Measurements from ENCODE around the gene C1QL2. TPM values are rescaled to one million over a fixed set of nuclear protein-coding genes. Genes with fewer than 3 reads are reported as not detected.

C1QL2 gene
- total and polyA plus RNA-seq, 12 donors: not detected

DNA sequence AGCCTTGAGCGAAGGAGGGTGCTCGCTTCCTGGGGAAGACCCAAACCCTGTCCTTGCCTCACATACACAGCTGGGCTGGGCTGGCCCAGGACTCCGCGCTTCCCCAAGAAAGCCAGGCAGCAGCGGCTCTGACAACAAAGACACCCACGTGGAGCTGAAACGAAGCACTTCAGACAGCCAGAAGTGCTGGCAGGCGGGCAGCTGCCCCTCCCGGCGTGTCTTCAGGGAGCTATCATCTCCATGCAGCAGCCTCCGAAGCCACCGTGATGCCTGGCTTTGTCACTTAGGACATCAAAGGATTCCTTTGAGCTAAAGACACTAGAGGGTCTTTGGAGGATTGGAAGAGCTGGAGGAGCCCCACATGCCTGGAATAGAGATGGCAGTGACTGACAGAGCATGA is 35.2 kb downstream of the C1QL2 start:
- Histone ChIP-seq H3K4me1 (replicated peaks in 1 of 2) (peaks cover 0 to 9% of the 10 kb centered on the region in 2 donors), H3K27me3 (peaks cover 14% of the 10 kb centered on the region), H3K4me3 (no peak overlapping the region), H3K27ac (no peak overlapping the region), H3K9me3 (replicated peaks in 1 of 3) (no peaks in the 10 kb centered on the region), H3K36me3 (replicated peaks in 1 of 2) (no peaks in the 10 kb centered on the region)
- 60 to 71% (median 62%) methylated on average over 3 to 12 of the region's 12 CpGs for WGBS, 4 donors
- peak in 1 of 7 donors; percentile 39 for DNase-seq
- TF ChIP-seq POLR2A (IDR thresholded peaks at IDR 0.05): no peak
- TF ChIP-seq, protein P1, sequence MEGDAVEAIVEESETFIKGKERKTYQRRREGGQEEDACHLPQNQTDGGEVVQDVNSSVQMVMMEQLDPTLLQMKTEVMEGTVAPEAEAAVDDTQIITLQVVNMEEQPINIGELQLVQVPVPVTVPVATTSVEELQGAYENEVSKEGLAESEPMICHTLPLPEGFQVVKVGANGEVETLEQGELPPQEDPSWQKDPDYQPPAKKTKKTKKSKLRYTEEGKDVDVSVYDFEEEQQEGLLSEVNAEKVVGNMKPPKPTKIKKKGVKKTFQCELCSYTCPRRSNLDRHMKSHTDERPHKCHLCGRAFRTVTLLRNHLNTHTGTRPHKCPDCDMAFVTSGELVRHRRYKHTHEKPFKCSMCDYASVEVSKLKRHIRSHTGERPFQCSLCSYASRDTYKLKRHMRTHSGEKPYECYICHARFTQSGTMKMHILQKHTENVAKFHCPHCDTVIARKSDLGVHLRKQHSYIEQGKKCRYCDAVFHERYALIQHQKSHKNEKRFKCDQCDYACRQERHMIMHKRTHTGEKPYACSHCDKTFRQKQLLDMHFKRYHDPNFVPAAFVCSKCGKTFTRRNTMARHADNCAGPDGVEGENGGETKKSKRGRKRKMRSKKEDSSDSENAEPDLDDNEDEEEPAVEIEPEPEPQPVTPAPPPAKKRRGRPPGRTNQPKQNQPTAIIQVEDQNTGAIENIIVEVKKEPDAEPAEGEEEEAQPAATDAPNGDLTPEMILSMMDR (IDR thresholded peaks at IDR 0.05): no peak
- intact Hi-C loops (cut with DNase I): no loop called here

DNA sequence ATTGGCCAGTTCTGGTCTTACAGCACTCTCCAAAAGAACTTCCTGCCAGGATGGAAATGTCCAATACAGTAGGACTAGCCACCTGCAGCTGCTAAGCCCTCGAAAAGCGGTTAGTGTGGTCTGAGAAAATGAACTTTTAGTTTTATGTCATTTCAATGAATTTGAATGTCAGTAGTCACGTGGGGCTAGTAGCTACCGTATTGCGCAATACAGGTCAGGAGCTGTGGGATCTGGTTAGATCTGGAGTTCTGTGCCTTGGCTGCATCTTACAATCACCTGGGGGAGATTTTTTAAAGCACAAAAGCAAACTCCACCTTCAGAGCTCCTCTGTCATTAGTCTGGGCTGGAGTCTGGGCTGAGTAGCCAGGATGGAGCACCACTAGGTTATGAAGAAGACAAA is 35.9 kb downstream of the C1QL2 start:
- H3K4me1 ChIP-seq (replicated peaks in 1 of 2): peaks cover 0 to 9% of the 10 kb centered on the region in 2 donors
- peaks cover 14% of the 10 kb centered on the region for H3K27me3 ChIP-seq
- DNase-seq: no peak
- TF ChIP-seq, protein P1 (IDR thresholded peaks at IDR 0.05): no peak
- no peak for TF ChIP-seq POLR2A (IDR thresholded peaks at IDR 0.05)
- intact Hi-C loops (cut with DNase I): no loop called here
- H3K4me3 ChIP-seq: no peak overlapping the region
- no peak overlapping the region for H3K27ac ChIP-seq
- H3K9me3 ChIP-seq (replicated peaks in 1 of 3): no peaks in the 10 kb centered on the region
- no peaks in the 10 kb centered on the region for H3K36me3 ChIP-seq (replicated peaks in 1 of 2)
- WGBS, 4 donors: 76 to 86% (median 80%) methylated on average over 5 of the region's 5 CpGs

DNA sequence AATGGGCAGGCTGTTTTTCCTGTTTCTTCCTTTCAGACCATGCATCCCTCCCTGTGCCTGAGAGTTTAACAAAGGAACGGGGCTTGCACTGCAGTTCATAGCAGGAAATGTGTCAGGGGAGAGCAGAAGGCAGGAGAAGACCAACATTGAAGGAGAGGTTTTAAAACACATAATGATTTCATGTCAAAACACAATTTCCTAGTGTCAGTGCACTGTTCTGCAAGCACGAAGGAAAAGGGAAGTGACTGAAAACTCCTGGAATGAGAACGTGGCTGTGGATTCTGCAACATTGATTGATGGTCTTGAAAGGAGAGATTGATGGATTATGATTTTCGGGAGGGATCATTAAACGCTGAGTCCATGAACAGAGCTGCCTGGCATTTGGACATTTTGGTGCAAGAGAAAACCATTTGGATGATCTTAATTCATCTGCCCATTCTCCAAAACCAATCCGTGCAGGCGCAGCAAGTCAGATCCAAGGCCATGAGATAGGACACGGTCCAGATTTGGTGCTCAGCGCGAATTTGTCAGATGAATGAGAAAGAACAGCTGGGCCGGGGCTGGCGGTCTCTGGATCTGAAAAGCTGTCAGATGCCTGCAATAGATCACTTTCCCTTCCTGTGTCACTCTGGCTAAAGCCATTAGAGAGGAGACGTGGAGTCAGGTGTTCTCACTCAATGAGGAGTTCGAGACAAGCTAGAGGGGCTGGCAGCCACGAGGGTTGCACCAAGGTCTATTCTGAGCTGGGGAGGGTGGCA is 38.4 kb downstream of the C1QL2 start:
- 19 to 31% (median 24%) methylated on average over 15 of the region's 15 CpGs for WGBS, 4 donors
- H3K4me1 ChIP-seq (replicated peaks in 1 of 2): peaks cover 0 to 9% of the 10 kb centered on the region in 2 donors
- H3K36me3 ChIP-seq (replicated peaks in 1 of 2): no peaks in the 10 kb centered on the region
- intact Hi-C loops (cut with DNase I): no loop called here
- TF ChIP-seq, protein P1 (IDR thresholded peaks at IDR 0.05): no peak
- no peak for TF ChIP-seq POLR2A (IDR thresholded peaks at IDR 0.05)
- DNase-seq: peak in 6 of 7 donors; percentile 35 to 77 (median 61)
- no peak overlapping the region for H3K27ac ChIP-seq
- no peak overlapping the region for H3K4me3 ChIP-seq
- H3K27me3 ChIP-seq: peaks cover 12% of the 10 kb centered on the region
- no peaks in the 10 kb centered on the region for H3K9me3 ChIP-seq (replicated peaks in 1 of 3)

DNA sequence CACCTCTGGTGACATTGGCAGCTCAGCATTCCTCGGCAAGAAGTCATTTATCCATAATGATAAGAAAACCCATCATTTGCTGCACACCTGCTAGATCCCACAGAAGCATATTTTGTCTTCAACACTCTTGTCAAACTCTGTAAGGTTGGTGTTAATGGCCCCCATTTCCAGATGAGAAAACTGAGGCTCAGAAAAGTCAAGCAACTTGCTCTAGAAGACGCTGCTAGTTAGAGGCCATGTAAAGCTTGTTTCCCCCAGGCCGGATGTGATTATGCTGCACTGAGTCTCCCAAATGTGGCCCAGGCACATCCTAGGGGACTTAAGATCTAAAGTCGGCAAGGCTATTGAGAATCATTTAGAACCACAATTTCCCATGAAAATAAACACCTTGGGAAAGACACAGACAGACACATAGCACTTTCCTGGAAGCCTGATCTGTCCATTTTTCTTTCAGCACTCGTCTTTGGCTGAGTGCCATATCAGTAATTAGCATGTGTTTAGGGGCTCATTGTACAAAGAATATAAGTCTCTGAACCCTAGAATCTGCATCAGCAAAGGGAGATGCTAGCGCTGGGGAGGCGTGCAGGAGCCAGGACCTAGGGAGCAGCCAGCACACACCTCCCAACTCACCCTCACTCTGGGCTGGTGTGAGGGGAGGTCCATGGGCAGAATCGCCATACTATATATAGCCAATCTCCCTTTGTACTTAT is 39.3 kb downstream of the C1QL2 start:
- H3K27me3 ChIP-seq: peaks cover 6% of the 10 kb centered on the region
- DNase-seq: no peak
- H3K36me3 ChIP-seq (replicated peaks in 1 of 2): no peaks in the 10 kb centered on the region
- WGBS, 4 donors: 58 to 65% (median 63%) methylated on average over 8 of the region's 8 CpGs
- intact Hi-C loops (cut with DNase I): no loop called here
- H3K27ac ChIP-seq: no peak overlapping the region
- peaks cover 0 to 9% of the 10 kb centered on the region in 2 donors for H3K4me1 ChIP-seq (replicated peaks in 1 of 2)
- no peaks in the 10 kb centered on the region for H3K9me3 ChIP-seq (replicated peaks in 1 of 3)
- no peak overlapping the region for H3K4me3 ChIP-seq
- TF ChIP-seq POLR2A (IDR thresholded peaks at IDR 0.05): no peak
- TF ChIP-seq, protein P1 (IDR thresholded peaks at IDR 0.05): no peak

Data from adrenal gland (tissue), 12 donors.